OCI-LY1 (cell line): ENCODE data around the gene XRCC4.

Experiments used
- H2AFZ ChIP-seq: fragments of 200-600 bp; sonication (generic), shearing (Covaris generic); 2 replicates; pipeline ENCODE4 v1.6.0; 2014; ENCODE audit warnings: antibody characterized with exemption, mild to moderate bottlenecking, low read length
- H3F3A ChIP-seq: fragments of 200-600 bp; sonication (generic), shearing (Covaris generic); 2 replicates; pipeline ENCODE4 v1.6.0; 2014; ENCODE audit warnings: mild to moderate bottlenecking, antibody characterized with exemption, low read length, moderate library complexity; ENCODE audit not compliant: insufficient read depth
- H3K27ac ChIP-seq: fragments of 200-600 bp; sonication (generic); 2 replicates; pipeline ENCODE4 v1.5.1; 2014; ENCODE audit warnings: low read length, mixed run types, mild to moderate bottlenecking, low read depth; ENCODE audit not compliant: poor library complexity, severe bottlenecking
- H3K27me3 ChIP-seq: fragments of 200-600 bp; sonication (generic); 2 replicates; pipeline ENCODE4 v1.6.0; 2014; ENCODE audit warnings: antibody characterized with exemption, mild to moderate bottlenecking, low read length, moderate library complexity; ENCODE audit not compliant: insufficient read depth
- H3K36me3 ChIP-seq: fragments of 200-600 bp; sonication (generic); 2 replicates; pipeline ENCODE4 v1.6.1; 2014; ENCODE audit warnings: mild to moderate bottlenecking, antibody characterized with exemption, low read length, moderate library complexity, mixed read lengths; ENCODE audit not compliant: insufficient read depth
- H3K4me1 ChIP-seq: fragments of 200-600 bp; sonication (generic); 2 replicates; pipeline ENCODE4 v1.5.1; 2014; ENCODE audit warnings: mild to moderate bottlenecking, low read length, moderate library complexity; ENCODE audit not compliant: insufficient read depth, severe bottlenecking
- H3K4me2 ChIP-seq: fragments of 200-600 bp; sonication (generic), shearing (Covaris generic); 2 replicates; pipeline ENCODE4 v1.6.1; 2014; ENCODE audit warnings: low read length
- H3K4me3 ChIP-seq: fragments of 200-600 bp; sonication (generic); 2 replicates; pipeline ENCODE4 v1.5.1; 2014; ENCODE audit warnings: low read length, low read depth, mild to moderate bottlenecking, mixed read lengths; ENCODE audit not compliant: poor library complexity, severe bottlenecking
- H3K79me2 ChIP-seq: fragments of 200-600 bp; shearing (Covaris generic); 2 replicates; pipeline ENCODE4 v1.6.1; 2016; ENCODE audit warnings: mixed run types, low read length, mixed read lengths; ENCODE audit not compliant: insufficient read depth
- H3K9ac ChIP-seq: fragments of 200-600 bp; sonication (generic), shearing (Covaris generic); 2 replicates; pipeline ENCODE4 v1.6.1; 2014; ENCODE audit warnings: mild to moderate bottlenecking, low read length, mixed read lengths
- H3K9me2 ChIP-seq: fragments of 200-600 bp; sonication (generic), shearing (Covaris generic); 2 replicates; pipeline ENCODE4 v1.6.1; 2014; ENCODE audit warnings: low read depth, mild to moderate bottlenecking, low read length, mixed read lengths
- H3K9me3 ChIP-seq: fragments of 200-600 bp; shearing (Covaris generic); 2 replicates; pipeline ENCODE4 v1.6.1; 2014; ENCODE audit warnings: low read length, mixed read lengths
- H4K20me1 ChIP-seq: fragments of 200-600 bp; sonication (generic), shearing (Covaris generic); 2 replicates; pipeline ENCODE4 v1.6.0; 2016; ENCODE audit warnings: mild to moderate bottlenecking, low read length; ENCODE audit not compliant: insufficient read depth
- CTCF ChIP-seq: fragments of 200-600 bp; sonication (generic), shearing (Covaris generic); IDR thresholded peaks from 2 replicates; pipeline ENCODE4 v1.5.1; 2017; ENCODE audit warnings: mild to moderate bottlenecking, antibody characterized with exemption, low read length, moderate library complexity, mixed read lengths
- EZH2 ChIP-seq: fragments of 200-600 bp; sonication (generic), shearing (Covaris generic); IDR thresholded peaks from 2 replicates; pipeline ENCODE4 v1.8.0; 2017; ENCODE audit warnings: borderline replicate concordance, mixed run types, mild to moderate bottlenecking, antibody characterized with exemption, low read length, moderate library complexity, mixed read lengths

Gene XRCC4

GRCh38 chr5:83036991-83037575 lies 40.3 kb upstream of the XRCC4 start:
- TF ChIP-seq CTCF (no peak), EZH2 (no peak)
- Histone ChIP-seq H3K4me1 (no peaks in the 10 kb centered on the region), H3K4me2 (no peak overlapping the region)

GRCh38 chr5:83038924-83039323 lies 38.4 kb upstream of the XRCC4 start:
- Histone ChIP-seq H3K27me3 (no peaks in the 10 kb centered on the region), H3K9ac (no peak overlapping the region), H2AFZ (no peak overlapping the region), H3K27ac (no peak overlapping the region), H3F3A (no peaks in the 10 kb centered on the region), H3K9me2 (no peaks in the 10 kb centered on the region), H3K4me3 (no peak overlapping the region), H3K36me3 (no peaks in the 10 kb centered on the region), H4K20me1 (no peaks in the 10 kb centered on the region), H3K4me2 (no peak overlapping the region), H3K4me1 (no peaks in the 10 kb centered on the region), H3K9me3 (no peaks in the 10 kb centered on the region), H3K79me2 (no peaks in the 10 kb centered on the region)
- TF ChIP-seq CTCF = no peak
- TF ChIP-seq EZH2 = no peak

More at GRCh38 chr5:83036991-83037575, 40.3 kb upstream of the XRCC4 start:
- Histone ChIP-seq H3K9me2 (no peaks in the 10 kb centered on the region), H3K36me3 (no peaks in the 10 kb centered on the region), H3K9me3 (no peaks in the 10 kb centered on the region), H4K20me1 (no peaks in the 10 kb centered on the region), H3K9ac (no peak overlapping the region), H3K4me3 (no peak overlapping the region), H3F3A (no peaks in the 10 kb centered on the region), H3K27me3 (no peaks in the 10 kb centered on the region), H3K79me2 (no peaks in the 10 kb centered on the region), H3K27ac (no peak overlapping the region), H2AFZ (no peak overlapping the region)

GRCh38 chr5:83042507-83042906 lies 34.8 kb upstream of the XRCC4 start:
- no peaks in the 10 kb centered on the region for H3K79me2 ChIP-seq
- H3K27me3 ChIP-seq = no peaks in the 10 kb centered on the region
- no peaks in the 10 kb centered on the region for H3K9me3 ChIP-seq
- TF ChIP-seq EZH2 = no peak
- TF ChIP-seq CTCF = no peak
- H3K27ac ChIP-seq = no peak overlapping the region
- no peaks in the 10 kb centered on the region for H3F3A ChIP-seq
- no peak overlapping the region for H3K4me2 ChIP-seq
- H2AFZ ChIP-seq = no peak overlapping the region
- no peaks in the 10 kb centered on the region for H4K20me1 ChIP-seq
- no peaks in the 10 kb centered on the region for H3K9me2 ChIP-seq
- H3K9ac ChIP-seq = no peak overlapping the region
- H3K4me3 ChIP-seq = no peak overlapping the region
- no peaks in the 10 kb centered on the region for H3K4me1 ChIP-seq
- no peaks in the 10 kb centered on the region for H3K36me3 ChIP-seq
